ENCODE measurements around the gene TGFB1. TPM values are rescaled to one million over a fixed set of nuclear protein-coding genes. Genes with fewer than 3 reads are reported as not detected.
"Not testable (repeated sequence)": the region's sequence is repeated elsewhere in the genome, so short reads cannot be mapped to it uniquely, and the experiment has no call there.

The TGFB1 gene
- total and polyA plus RNA-seq, 4 donors: 0.83 to 10.6 (median 6.9) TPM

GRCh38 chr19:41371119-41371518 is 17.4 kb upstream of the TGFB1 start:
- not testable (repeated sequence) for H3K27ac ChIP-seq (ENCODE audit: low read depth in 1 of 2, low read length in 2 of 2); H3K9ac ChIP-seq (ENCODE audit: low read depth in 1 of 2, low read length in 2 of 2); H3K4me3 ChIP-seq (ENCODE audit: low read depth in 1 of 3, low read length in 3 of 3); H3K4me1 ChIP-seq (ENCODE audit: control insufficient read depth in 4 of 4, insufficient read depth in 4 of 4, low read length in 3 of 4); H3K27me3 ChIP-seq (ENCODE audit: control insufficient read depth in 4 of 4, insufficient read depth in 4 of 4, low read length in 3 of 4); H3K9me3 ChIP-seq (ENCODE audit: control insufficient read depth in 4 of 4, low read length in 3 of 4); H3K36me3 ChIP-seq (ENCODE audit: control insufficient read depth in 4 of 4, insufficient read depth in 3 of 4, low read depth in 1 of 4, low read length in 3 of 4); DNase-seq (ENCODE audit: low spot score)
- 95% methylated on average over 5 of the region's 5 CpGs for WGBS

- Histone ChIP-seq H3K27ac (ENCODE audit: low read depth in 1 of 2, low read length in 2 of 2) (no peak overlapping the region), H3K4me1 (ENCODE audit: control insufficient read depth in 4 of 4, insufficient read depth in 4 of 4, low read length in 3 of 4) (peaks cover 0 to 4% (median 3%) of the 10 kb centered on the region in 4 donors)
Measured at GRCh38 chr19:41369769-41370168, 16.0 kb upstream of the TGFB1 start.

GRCh38 chr19:41367848-41368301 is 14.2 kb upstream of the TGFB1 start:
- 68% methylated on average over 6 of the region's 6 CpGs for WGBS
- Histone ChIP-seq H3K9ac (ENCODE audit: low read depth in 1 of 2, low read length in 2 of 2) (no peak overlapping the region), H3K27me3 (ENCODE audit: control insufficient read depth in 4 of 4, insufficient read depth in 4 of 4, low read length in 3 of 4) (no peaks in the 10 kb centered on the region), H3K36me3 (ENCODE audit: control insufficient read depth in 4 of 4, insufficient read depth in 3 of 4, low read depth in 1 of 4, low read length in 3 of 4) (no peaks in the 10 kb centered on the region), H3K9me3 (ENCODE audit: control insufficient read depth in 4 of 4, low read length in 3 of 4) (no peaks in the 10 kb centered on the region), H3K27ac (ENCODE audit: low read depth in 1 of 2, low read length in 2 of 2) (peak overlapping the region in 1 of 2 donors; percentile 40), H3K4me3 (ENCODE audit: low read depth in 1 of 3, low read length in 3 of 3) (no peak overlapping the region), H3K4me1 (ENCODE audit: control insufficient read depth in 4 of 4, insufficient read depth in 4 of 4, low read length in 3 of 4) (peaks cover 0 to 14% (median 9%) of the 10 kb centered on the region in 4 donors)
- DNase-seq (ENCODE audit: low spot score): no peak
- TF ChIP-seq NR2F2 (IDR thresholded peaks at IDR 0.05) (no peak), CTCF (IDR thresholded peaks at IDR 0.05; ENCODE audit: low read depth, low read length, missing input control) (no peak), RAD21 (IDR thresholded peaks at IDR 0.05) (no peak), ATF3 (IDR thresholded peaks at IDR 0.05) (no peak), REST (IDR thresholded peaks at IDR 0.05) (no peak), RXRA (IDR thresholded peaks at IDR 0.05) (no peak), TAF1 (conservative IDR thresholded peaks at IDR 0.05) (no peak), YY1 (IDR thresholded peaks at IDR 0.05) (no peak), JUND (IDR thresholded peaks at IDR 0.05) (no peak), FOXA1 (IDR thresholded peaks at IDR 0.05) (no peak), GABPA (IDR thresholded peaks at IDR 0.05 in 1 of 2, conservative IDR thresholded peaks at IDR 0.05 in 1 of 2) (no peak), EGR1 (IDR thresholded peaks at IDR 0.05; ENCODE audit: low read depth in 2 of 2) (no peak), MAX (IDR thresholded peaks at IDR 0.05) (no peak), HNF4A (conservative IDR thresholded peaks at IDR 0.05) (no peak)

More at GRCh38 chr19:41369769-41370168, 16.0 kb upstream of the TGFB1 start:
- DNase-seq (ENCODE audit: low spot score): no peak
- H3K9ac ChIP-seq (ENCODE audit: low read depth in 1 of 2, low read length in 2 of 2): no peak overlapping the region
- H3K27me3 ChIP-seq (ENCODE audit: control insufficient read depth in 4 of 4, insufficient read depth in 4 of 4, low read length in 3 of 4): no peaks in the 10 kb centered on the region
- no peak for TF ChIP-seq ZBTB33 (IDR thresholded peaks at IDR 0.05)
- TF ChIP-seq TAF1 (conservative IDR thresholded peaks at IDR 0.05): no peak
- no peak for TF ChIP-seq YY1 (IDR thresholded peaks at IDR 0.05)
- TF ChIP-seq JUND (IDR thresholded peaks at IDR 0.05): no peak
- TF ChIP-seq FOXA1 (IDR thresholded peaks at IDR 0.05): no peak
- no peak overlapping the region for H3K4me3 ChIP-seq (ENCODE audit: low read depth in 1 of 3, low read length in 3 of 3)
- no peaks in the 10 kb centered on the region for H3K36me3 ChIP-seq (ENCODE audit: control insufficient read depth in 4 of 4, insufficient read depth in 3 of 4, low read depth in 1 of 4, low read length in 3 of 4)
- WGBS: 97% methylated on average over 2 of the region's 2 CpGs
- H3K9me3 ChIP-seq (ENCODE audit: control insufficient read depth in 4 of 4, low read length in 3 of 4): no peaks in the 10 kb centered on the region
